Stimulated activated CD4-positive, alpha-beta T cell treated with anti-CD3 and anti-CD28 coated beads, Interleukin-4, amount 100 ng/mL, for 24 hours (primary cell): ENCODE data around the gene USP15.
"Not testable (repeated sequence)": the region's sequence is repeated elsewhere in the genome, so short reads cannot be mapped to it uniquely, and the experiment has no call there.

ENCODE experiments used
- DNase-seq: peaks from one replicate; pipeline ENCODE4 v3.0.0-alpha.2; 2020

USP15 gene

GRCh38 chr12:62332598-62332997, 72.4 kb downstream of the USP15 start:
- DNase-seq: no peak

GRCh38 chr12:62335057-62335456, 74.9 kb downstream of the USP15 start:
- DNase-seq: no peak

GRCh38 chr12:62335796-62336195, 75.6 kb downstream of the USP15 start:
- no peak for DNase-seq

GRCh38 chr12:62337643-62338042, 77.4 kb downstream of the USP15 start:
- DNase-seq: not testable (repeated sequence)

GRCh38 chr12:62342614-62343303, 82.6 kb downstream of the USP15 start:
- DNase-seq: not testable (repeated sequence)

- DNase-seq: not testable (repeated sequence)
Observed at GRCh38 chr12:62343304-62344120, 83.3 kb downstream of the USP15 start.

- DNase-seq: not testable (repeated sequence)
Observed at GRCh38 chr12:62344731-62345556, 84.7 kb downstream of the USP15 start.

GRCh38 chr12:62345667-62346066, 85.5 kb downstream of the USP15 start:
- DNase-seq: no peak

GRCh38 chr12:62346817-62347216, 86.6 kb downstream of the USP15 start:
- DNase-seq: no peak

- no peak for DNase-seq
Observed at GRCh38 chr12:62347922-62348650, 87.9 kb downstream of the USP15 start.

GRCh38 chr12:62350554-62350953, 90.3 kb downstream of the USP15 start:
- no peak for DNase-seq

GRCh38 chr12:62351326-62351725, 91.1 kb downstream of the USP15 start:
- no peak for DNase-seq

GRCh38 chr12:62361048-62361447, 100.8 kb downstream of the USP15 start:
- DNase-seq: no peak

GRCh38 chr12:62363506-62363905, 103.3 kb downstream of the USP15 start:
- no peak for DNase-seq

GRCh38 chr12:62364697-62365096, 104.5 kb downstream of the USP15 start:
- not testable (repeated sequence) for DNase-seq

GRCh38 chr12:62365846-62366245, 105.6 kb downstream of the USP15 start:
- not testable (repeated sequence) for DNase-seq

GRCh38 chr12:62368430-62369223, 108.4 kb downstream of the USP15 start:
- not testable (repeated sequence) for DNase-seq

GRCh38 chr12:62370189-62370588, 110.0 kb downstream of the USP15 start:
- DNase-seq: no peak

GRCh38 chr12:62371661-62372060, 111.5 kb downstream of the USP15 start:
- no peak for DNase-seq

GRCh38 chr12:62372134-62372533, 111.9 kb downstream of the USP15 start:
- no peak for DNase-seq

- no peak for DNase-seq
Observed at GRCh38 chr12:62372825-62373224, 112.6 kb downstream of the USP15 start.

GRCh38 chr12:62375603-62376002, 115.4 kb downstream of the USP15 start:
- DNase-seq: no peak
